Activated CD4-positive, CD25-positive, alpha-beta regulatory T cell treated with anti-CD3 and anti-CD28 coated beads, Interleukin-2, amount 50 U/mL, for 24 hours (primary cell): ENCODE measurements around the gene EYA2.
"Not testable (repeated sequence)": the region's sequence is repeated elsewhere in the genome, so short reads cannot be mapped to it uniquely, and the experiment has no call there.

Source experiments
- ATAC-seq, 2 donors: fragments of 150-1000 bp; cut with Tn5 transposase; one replicate each; pipeline ENCODE4 v1.10.0; 2021; ENCODE audit warnings: mild to moderate bottlenecking in 1 of 2, moderate library complexity in 1 of 2

The EYA2 gene

DNA sequence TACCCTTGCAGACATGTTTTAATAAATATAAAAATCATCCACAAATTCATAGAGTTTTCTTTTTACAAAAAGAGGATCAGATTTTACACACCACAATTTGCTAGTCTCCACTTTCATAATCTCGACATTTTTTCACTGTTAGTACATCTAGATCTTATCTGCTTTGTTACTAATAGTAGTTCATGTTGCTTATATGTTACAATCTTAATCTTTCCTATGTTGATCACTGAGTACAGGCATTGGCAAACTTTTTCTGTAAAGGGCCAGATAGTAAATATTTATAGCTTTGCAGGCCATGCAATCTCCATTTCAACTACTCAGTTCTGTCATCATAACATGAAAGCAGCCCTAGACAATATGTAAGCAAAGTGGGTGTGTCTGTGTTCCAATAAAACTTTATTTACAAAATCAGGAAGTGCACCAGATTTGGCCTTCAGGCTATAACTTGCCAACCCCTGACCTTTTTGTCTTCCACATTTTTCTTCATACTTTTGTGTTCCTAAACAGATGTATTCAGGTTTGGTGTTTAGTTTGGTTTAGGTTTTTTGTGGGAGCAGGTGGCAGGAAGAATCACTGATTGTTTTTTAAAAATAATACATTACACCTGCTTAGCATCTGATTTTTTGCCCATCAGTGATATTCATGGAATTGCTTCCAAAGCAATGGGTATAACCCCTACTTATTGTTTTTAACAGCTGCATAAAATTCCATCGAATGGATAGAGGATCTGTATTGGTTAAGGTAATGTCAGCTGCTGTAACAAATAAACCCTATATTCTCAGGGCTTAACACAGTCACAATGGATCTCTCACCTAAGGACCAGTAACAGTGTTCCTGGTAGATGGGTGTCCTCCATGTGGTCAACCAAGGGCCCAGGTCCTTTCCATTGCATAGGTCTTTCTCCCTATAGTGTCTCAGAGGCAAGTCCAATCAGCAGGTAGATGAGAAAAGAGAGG lies 61.2 kb downstream of the EYA2 start:
- ATAC-seq = no peak

DNA sequence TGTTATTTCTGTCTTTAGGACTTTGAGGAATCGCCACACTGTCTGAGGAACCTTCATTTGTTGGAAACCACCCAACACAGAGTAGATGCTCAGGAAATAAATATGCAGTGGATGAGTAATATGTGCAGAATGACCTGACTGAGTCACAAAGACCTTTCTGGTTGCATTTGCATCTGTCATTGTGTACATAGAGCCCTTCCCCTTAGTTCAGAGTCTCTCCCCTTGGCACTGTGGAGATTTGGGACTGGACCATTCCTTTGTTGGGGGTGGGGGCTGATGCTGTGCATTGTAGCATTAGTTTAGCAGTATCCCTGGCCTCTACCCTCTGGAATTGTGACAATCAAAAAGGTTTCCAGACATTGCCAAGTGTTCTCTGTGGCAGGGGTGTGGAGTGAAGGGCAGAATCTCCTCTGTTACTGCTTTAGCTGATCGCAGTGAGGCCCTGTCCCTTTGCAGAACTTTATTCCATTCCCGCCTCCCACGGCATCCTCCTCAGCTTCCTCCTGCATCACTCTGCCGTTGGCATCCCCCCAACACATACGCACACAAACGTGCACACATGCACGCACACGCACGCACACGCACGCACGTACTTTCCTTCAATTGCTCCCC lies 64.5 kb downstream of the EYA2 start:
- ATAC-seq = peak in 1 of 2 donors; percentile 27

DNA sequence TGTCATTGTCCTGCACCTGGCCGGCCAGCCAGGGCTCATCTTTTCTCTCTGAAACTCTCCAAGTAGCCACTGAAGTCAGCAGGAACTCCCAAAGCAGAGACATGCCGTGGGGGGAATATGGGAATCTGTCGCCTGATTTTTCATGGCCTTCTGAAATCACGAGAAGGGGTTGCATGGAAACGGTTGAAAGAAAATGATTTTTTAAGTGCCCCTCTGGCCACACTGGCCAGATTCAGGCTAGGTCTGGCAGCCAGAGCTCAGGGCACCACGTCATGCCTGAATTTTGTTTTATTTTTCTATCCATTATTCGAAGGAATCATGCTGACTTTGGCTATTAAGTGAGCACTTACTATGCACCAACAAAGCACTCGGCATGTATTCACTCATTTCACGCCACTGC lies 65.2 kb downstream of the EYA2 start:
- ATAC-seq = no peak

DNA sequence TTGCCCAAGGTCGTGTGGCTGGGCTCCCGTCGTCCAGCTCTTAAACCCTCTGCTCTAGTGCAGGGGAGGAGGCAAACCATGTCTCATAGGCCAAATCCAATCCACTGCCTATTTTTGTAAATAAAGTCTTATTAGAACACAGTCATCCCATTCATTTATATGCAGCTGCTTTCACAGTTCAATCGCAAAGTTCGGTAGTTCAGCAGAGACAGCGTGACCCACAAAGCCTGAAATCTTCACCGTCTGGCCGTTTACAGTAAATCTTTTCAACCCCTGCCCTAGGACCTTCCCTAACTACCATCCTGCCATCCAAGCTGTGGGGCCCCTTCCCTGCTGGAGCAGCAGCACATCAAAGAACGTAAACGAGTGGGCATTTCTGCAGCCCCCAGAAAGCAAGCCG lies 65.9 kb downstream of the EYA2 start:
- ATAC-seq = no peak

DNA sequence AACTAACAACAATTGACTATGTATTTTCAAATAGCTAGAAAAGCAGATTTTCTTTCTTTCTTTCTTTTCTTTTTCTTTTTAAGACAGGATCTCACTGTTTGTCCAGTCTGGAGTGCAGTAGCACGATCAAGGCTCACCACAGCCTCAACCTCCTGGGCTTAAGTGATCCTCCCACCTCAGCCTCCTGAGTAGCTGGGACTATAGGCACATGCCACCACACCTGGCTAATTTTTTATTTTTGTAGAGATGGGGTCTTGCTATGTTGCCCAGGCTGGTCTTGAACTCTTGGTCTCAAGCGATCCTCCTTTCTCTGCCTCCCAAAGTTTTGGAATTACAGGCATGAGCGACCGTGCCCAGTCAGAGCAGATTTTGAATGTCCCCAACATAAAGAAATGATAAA lies 67.3 kb downstream of the EYA2 start:
- not testable (repeated sequence) for ATAC-seq

DNA sequence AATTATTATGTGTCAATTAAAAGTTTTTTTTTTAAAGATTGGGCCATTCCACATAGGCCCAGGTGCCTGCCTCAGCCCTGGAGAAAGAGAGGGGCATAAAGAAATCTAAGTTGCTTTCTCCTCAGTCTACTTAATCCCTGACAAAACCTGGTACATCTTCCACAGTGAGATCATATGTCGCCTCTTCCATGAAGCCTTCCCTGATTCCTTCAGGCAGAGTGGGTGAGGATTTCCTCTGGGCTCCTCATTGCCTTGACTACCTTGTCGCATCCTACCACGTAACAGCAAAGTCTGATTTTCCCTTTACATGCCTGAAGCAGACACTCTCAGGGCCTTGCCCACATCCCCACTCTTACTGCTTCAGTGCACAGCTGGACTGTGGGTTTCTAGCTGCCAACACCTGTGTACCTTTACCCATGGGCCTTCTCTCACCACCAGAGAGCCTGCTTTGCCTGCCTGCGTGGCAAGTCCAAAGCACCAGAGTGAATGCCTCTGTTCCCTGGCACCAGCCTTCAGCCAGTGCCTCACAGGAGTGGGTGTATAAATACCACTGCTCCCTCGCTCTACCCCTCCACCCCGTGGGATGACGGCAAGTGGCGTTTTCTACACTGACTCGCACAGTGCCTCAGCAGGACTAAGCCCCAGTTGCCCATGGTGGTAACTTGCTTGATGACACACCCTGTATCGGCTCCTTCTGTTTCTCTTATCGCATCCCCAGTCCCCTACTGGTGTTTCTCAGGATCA lies 68.0 kb downstream of the EYA2 start:
- ATAC-seq = no peak

DNA sequence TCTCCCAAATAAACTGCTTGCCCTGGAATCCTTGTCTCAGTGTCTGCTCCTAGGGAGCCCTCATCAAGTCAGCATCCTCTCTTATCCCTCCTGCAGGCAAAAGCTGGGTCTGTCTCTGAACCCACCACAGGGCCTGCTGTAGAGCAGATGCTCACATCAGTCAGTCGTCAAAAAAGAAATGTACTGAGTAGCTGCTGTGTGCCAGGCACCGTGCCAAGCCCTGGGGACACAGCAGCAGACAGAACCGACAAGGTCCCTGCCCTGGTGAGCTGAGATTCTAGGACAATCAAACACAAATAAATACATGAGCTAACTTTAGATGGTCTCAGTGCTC lies 68.5 kb downstream of the EYA2 start:
- no peak for ATAC-seq

DNA sequence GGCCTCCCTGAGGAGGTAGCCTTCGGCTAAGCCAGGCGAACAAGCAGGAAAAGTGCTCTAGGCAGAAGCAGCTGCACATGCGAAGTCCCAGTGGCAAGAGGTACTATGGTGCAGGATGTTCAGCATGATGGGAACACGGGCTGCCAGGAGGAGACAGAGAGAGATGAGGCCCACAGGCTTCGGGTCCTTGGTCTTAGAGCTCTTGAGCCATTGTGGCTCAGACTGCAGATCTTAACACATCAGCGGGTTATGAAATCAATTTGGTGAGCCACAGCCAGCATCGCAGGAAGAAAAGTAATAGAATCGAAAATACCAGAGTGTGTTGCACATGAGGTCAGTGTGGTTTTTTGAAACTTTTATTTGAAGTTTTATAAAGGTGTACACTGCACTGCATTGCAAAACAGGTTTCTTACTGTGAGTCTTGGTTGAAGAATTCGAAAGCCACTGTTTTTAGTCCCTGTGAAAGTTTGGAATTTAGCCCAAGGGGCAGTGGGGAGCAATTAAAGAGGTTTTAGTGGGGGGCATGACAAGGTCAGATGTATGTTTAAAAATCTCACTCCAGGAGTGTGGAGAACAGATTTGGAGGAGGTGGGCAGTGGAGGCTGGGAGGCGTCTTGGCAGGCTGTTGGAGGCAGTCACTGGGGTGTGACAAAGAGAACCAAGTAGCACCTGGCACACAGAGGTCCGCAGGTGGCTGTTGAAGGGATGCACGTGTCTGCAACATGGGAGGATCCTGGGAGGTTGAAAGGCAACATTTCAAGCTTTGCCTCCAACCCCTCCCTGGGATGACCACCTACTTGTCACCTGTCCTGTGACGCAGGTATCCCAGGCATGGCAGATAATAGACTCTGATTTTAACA lies 69.3 kb downstream of the EYA2 start:
- ATAC-seq = no peak

DNA sequence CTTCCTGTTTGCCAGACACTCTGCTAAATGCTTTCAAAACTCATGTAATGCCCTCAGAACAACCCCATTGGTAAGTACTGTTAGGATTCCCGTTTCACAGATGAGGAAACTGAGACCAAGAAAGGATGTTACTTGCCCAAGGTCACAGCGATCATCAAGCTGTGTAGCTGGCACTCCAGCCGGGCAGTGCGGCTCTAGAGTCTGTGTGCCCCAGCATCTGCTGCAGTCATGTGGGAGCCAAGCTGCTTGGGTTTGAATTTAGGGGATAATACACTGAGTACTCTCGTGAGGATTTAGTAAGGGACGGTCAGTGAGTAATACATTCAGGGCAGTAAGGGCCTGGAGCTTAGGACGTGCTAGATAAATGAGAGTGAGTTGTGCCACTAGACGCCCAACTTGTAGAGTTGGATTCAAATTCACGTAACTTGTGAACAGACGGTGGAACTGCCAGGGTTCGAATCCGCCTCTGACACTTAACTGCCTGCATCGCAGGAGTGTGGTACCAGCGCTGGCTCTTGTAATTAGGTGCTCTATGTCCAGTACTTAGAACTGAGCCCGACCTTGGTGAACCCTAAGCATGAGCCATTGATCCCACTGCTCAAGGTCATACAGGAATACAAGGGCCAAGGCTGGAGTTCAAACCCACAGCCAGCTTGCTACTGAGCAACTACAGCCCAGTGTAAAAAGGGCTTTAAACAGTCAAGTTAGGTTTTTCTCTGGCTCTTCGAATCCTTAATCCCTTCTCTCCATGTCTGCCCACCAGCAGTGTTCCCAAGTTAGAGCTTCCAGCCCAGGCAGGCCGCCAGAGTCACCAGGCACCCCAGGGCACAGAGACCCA lies 70.2 kb downstream of the EYA2 start:
- no peak for ATAC-seq

DNA sequence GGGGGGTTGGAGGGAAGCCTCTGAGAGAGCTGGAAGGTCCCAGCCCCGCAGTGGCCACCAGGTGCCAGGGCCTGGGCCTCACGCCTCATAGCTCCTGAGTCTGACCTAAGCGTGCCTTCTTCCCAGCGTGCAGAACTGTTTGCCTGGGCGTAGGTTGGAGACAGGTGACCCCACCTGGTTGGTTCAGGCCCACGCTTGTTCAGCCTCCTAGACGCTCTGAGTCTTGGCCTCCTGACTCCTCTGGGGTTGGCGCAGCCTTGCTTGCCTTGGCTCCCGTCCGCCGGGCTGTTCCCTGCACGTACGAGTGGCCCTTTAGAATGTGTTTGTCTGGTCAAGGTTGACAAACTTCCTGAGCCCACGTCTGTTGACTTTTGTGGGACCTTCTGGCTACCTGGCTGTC lies 70.8 kb downstream of the EYA2 start:
- ATAC-seq = no peak

DNA sequence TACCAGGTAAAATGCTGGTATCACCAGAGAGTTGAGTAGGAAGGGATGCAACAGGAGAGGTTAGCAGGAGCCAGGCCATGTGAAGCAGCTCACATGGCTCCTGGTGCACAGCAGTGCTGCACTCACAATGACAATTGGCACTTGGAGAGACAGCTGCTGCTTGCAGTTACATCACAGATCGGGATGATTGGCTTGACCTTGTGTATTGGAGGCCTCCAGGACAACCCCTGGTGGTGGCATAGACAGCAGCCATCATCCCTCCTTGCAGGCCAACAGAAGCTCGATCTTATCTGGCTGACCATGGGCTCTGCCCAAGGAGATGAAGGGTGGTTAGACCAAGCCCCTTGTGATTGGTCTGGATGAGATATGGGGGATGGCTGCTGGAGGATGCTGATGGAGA lies 73.0 kb downstream of the EYA2 start:
- ATAC-seq = no peak

DNA sequence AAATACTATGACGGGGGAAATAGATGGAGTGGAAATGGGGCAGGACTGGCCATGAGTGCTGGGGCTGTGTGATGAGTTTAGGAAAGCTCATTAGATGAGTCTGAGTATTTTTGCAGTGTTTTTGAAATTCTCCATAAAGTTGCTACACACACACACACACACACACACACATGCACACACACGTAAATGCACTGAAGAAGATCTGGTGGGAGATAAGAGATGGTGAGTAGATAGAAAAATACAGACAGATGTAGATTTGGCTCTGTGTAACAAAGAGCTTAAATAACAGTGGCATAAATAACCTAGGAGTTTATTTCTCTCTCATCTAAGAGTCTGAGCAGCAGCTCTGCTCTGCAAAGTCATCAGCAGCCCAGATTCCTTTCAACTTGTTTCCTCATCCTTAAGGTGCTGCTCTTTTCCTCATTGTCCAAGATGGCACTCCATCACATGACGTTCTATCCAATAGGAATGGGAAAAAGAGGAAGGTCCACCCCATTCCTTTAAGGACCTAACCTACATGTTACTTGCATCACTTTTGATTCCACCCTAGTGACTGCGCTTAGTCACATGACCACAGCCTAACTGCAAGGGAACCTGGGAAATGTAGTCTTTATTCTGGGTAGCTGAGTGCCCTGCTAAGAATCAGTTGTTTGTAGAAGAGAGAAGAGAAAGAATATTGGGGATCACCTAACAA lies 76.4 kb downstream of the EYA2 start:
- ATAC-seq = peak in 1 of 2 donors; percentile 72

DNA sequence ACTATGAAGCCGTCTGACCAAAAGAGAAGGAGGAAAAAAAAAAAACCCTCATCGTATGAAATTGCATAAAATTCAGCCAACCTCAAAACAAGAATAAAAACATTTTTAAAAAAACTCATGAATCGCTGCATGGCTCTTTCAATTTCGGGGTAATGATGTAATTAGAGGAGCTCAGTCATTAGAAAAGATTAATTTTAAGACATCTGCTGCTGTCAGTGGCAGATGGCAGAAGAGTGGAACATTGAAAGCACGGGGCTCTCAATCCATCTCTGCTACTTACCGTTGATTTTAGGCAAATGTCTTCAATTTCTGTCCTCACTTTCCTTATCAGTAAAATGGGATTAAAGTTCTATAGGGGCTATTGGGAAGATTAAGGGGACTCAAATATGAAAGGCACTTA lies 79.1 kb downstream of the EYA2 start:
- ATAC-seq = no peak

DNA sequence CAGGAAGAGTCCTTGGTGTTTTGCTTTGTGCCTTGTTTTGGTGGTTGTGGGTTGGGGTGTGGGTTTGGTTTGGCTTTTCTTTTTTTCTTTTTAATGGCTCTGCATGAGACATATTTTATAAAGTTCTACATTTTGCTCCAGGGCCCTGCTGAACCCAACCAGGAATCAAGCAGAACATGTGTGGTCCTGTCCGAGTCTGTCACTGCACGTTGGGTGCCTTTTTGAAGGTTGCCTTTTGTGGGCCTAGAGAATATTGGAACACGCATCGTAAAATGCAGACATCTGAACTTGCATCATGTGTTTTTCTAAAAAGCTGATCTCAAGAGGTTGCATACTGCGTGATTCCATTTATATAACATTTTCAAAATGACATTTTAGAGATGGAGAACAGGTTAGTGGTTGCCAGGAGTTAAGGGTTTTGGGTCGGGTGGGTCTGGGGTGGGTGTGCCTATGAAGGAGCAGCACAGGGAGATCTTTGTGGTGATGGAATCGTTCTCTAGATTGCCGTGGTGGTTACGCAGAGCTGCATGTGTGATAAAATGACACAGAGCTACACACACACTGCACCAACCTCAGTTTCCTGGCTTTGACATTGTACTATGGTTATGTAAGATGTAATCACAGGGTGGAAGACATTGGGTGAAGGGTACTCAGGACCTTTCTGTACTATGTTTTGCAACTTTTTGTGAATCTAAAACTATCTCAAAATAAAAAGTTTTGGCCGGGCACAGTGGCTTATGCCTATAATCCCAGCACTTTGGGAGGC lies 80.2 kb downstream of the EYA2 start:
- ATAC-seq = no peak

DNA sequence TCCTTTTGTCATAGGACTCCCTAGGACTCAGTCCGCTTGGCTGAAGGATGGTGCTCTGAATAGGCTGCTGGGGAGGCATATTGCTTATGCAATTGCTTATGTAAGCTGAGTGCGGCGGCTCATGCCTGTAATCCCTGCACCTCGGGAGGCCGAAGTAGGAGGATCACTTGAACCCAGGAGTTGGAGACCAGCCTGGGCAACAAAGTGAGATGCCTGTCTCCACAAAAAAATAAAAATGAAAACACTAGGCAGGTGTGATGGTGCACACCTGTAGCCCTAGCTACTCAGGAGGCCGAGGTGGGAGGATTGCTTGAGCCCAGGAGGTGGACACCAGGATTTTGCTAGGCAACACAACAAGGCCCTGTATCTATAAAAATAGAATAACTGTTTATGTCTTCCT lies 81.3 kb downstream of the EYA2 start:
- no peak for ATAC-seq

DNA sequence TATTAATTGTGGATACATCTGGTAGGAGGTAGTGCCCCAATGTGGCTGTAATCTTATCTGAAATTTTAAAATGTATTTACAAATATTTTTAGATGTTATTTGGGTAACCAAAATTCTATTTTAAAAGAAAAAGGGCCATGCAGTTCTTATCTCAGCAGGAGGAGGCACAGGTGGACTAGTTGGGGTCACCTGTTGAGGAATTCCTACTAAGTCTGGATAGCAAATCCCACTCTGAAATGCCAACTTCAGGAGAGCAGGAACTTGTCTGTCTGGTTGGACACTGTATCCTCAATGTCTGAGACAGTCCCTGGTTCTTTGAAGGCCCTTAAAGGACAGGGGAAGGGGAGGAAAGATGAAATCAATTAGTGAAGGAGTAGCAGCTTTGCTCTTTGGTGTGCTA lies 82.6 kb downstream of the EYA2 start:
- no peak for ATAC-seq

DNA sequence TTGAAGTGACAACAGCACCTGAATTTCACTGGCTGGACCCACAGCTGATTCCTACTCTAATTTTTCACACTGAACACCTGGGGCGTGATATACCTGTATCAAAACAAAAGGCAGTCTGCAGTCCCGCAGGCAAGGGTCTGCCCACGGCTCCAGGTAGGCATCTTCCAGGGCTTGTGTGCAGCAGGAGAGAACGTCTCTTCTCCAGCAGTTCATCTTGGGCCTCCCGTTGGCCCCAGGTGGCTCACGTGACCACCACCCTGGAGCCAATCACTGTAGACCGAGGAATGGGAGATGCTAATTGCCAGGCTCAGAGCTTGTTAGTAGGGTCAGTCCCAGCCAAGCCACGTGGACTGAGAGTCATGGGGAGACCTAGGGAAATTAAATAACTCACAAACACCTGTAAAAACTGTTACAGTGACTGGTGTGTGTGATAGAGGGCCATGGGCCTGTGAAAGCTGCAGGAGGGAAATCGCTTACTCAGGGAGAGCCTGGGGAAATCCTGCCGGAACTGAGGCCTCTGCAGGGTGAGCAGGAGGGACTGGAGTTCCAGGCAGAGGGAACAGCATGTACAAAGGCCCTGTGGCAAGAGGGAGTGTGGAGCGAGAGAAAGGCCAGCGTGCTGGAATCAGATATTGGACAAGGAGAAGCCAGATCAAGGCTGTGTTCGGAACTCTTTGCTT lies 83.4 kb downstream of the EYA2 start:
- no peak for ATAC-seq

DNA sequence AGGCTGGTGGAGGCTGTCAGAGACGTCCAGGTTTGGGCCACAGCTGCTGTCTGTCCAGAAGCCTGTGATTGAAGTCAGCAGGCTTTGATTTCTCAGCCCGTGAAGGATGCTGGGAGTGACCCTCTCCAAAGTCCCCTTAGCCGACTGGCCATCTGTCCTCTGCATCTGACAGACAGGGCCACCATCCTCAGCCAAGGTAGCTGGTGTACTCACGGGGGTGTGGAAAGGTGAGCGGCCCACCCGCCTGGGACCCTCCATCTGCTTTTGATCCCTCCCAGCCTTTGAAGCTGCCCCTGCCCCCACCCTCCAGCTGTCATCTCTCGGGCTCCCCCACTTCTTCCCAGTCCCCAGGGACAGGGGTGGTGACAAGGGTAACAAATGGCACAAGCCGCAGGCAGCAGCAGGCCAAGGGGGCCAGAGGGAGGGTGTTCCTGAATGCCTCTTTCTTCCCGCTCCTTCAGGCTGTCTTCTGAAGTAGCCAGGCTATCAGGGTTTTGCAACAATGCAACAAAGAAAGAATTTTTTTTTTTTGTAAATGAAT lies 84.4 kb downstream of the EYA2 start:
- no peak for ATAC-seq

DNA sequence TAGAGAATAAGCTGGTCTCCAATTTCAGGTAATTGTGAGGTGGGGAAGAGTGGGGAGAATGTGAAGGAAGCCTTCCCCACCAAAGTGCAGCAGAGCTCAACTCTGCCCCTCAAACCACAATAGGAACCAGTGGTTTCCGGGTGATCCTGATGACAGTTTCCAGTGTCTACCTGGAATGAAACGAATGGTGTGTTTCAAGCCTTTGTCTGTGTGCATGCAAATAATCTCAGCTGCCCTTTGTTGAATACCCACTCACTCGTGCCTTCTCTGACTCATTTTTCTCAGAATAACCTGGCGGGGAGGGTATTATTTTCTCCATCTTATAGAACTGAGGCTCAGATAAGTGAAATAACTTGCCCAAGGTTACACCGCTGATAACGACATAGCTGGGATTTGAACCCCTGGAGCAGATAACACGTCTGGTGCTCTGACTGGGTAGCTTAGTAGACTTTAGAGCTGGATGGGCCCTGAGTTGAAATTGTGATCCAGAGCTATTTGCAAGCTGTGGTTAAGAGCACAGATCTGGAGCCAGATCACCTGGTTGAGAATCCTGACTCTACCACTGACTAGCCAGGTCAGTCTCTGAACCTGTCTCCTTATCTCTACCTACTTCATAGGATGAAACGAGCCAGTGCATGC lies 85.1 kb downstream of the EYA2 start:
- peak; percentile 74 to 84 for ATAC-seq
